Neural cell (in vitro differentiated cells): Measurements from ENCODE around the gene SLC6A9. TPM values are rescaled to one million over a fixed set of nuclear protein-coding genes. Genes with fewer than 3 reads are reported as not detected.

Experiments
- H2AFZ ChIP-seq: fragments of 200-600, 300-800 bp; sonication (generic), shearing (Covaris generic); 2 replicates; pipeline ENCODE4 v1.6.0; 2014; ENCODE audit warnings: low read depth, mild to moderate bottlenecking, antibody characterized with exemption, low read length, moderate library complexity
- H3F3A ChIP-seq: fragments of 200-600 bp; shearing (Covaris generic); 2 replicates; pipeline ENCODE4 v1.6.1; 2016; ENCODE audit warnings: mild to moderate bottlenecking, moderate library complexity, mixed read lengths, antibody characterized with exemption, low read length; ENCODE audit not compliant: insufficient read depth, poor library complexity, severe bottlenecking
- H3K27ac ChIP-seq: fragments of 200-600, 300-800 bp; sonication (generic), shearing (Covaris generic); 2 replicates; pipeline ENCODE4 v1.5.1; 2014; ENCODE audit warnings: mild to moderate bottlenecking, low read length, moderate library complexity
- H3K27me3 ChIP-seq: fragments of 300-800, 200-600 bp; sonication (generic), shearing (Covaris generic); 2 replicates; pipeline ENCODE4 v1.6.0; 2014; ENCODE audit warnings: mild to moderate bottlenecking, low read depth, low read length, moderate library complexity; ENCODE audit not compliant: insufficient read depth
- H3K36me3 ChIP-seq: fragments of 300-800, 200-600 bp; sonication (generic), shearing (Covaris generic); 2 replicates; pipeline ENCODE4 v1.5.1; 2014; ENCODE audit warnings: mild to moderate bottlenecking, antibody characterized with exemption, low read length, moderate library complexity; ENCODE audit not compliant: insufficient read depth
- H3K4me2 ChIP-seq: fragments of 300-800, 200-600 bp; sonication (generic), shearing (Covaris generic); 2 replicates; pipeline ENCODE4 v1.6.0; 2014; ENCODE audit warnings: mild to moderate bottlenecking, low read length
- H3K4me3 ChIP-seq: fragments of 300-800, 200-600 bp; sonication (generic), shearing (Covaris generic); 2 replicates; pipeline ENCODE4 v1.5.1; 2014; ENCODE audit warnings: mild to moderate bottlenecking, low read length, moderate library complexity
- H3K79me2 ChIP-seq: fragments of 200-600 bp; shearing (Covaris generic); replicated peaks from 2 replicates; pipeline ENCODE4 v1.6.0; 2014; ENCODE audit warnings: mild to moderate bottlenecking, low read length, moderate library complexity; ENCODE audit not compliant: insufficient read depth
- H3K9ac ChIP-seq: fragments of 300-800, 200-600 bp; sonication (generic), shearing (Covaris generic); 2 replicates; pipeline ENCODE4 v1.6.1; 2016; ENCODE audit warnings: mild to moderate bottlenecking, low read length, mixed read lengths
- H3K9me2 ChIP-seq: fragments of 200-600 bp; shearing (Covaris generic); 2 replicates; pipeline ENCODE4 v1.6.1; 2016; ENCODE audit warnings: mild to moderate bottlenecking, low read length, mixed read lengths; ENCODE audit not compliant: insufficient read depth
- H3K9me3 ChIP-seq: fragments of 200-600, 300-800 bp; sonication (generic), shearing (Covaris generic); 2 replicates; pipeline ENCODE4 v1.6.1; 2016; ENCODE audit warnings: mild to moderate bottlenecking, mixed run types, low read length, moderate library complexity, mixed read lengths
- H4K20me1 ChIP-seq: fragments of 200-600 bp; shearing (Covaris generic); 2 replicates; pipeline ENCODE4 v1.6.1; 2016; ENCODE audit warnings: mild to moderate bottlenecking, mixed run types; ENCODE audit not compliant: insufficient read depth
- CTCF ChIP-seq: fragments of 450-650 bp; IDR thresholded peaks from 2 replicates; pipeline ENCODE4 v1.5.1; 2014; ENCODE audit warnings: antibody characterized with exemption, mild to moderate bottlenecking, moderate library complexity; ENCODE audit not compliant: poor library complexity, severe bottlenecking
- EP300 ChIP-seq: fragments of 450-650 bp; conservative IDR thresholded peaks from 2 replicates; pipeline ENCODE4 v1.6.1; 2014; ENCODE audit warnings: antibody characterized with exemption, mild to moderate bottlenecking, moderate library complexity; ENCODE audit not compliant: poor library complexity, severe bottlenecking
- EZH2 ChIP-seq: fragments of 200-600, 300-800 bp; shearing (Covaris generic), sonication (generic); IDR thresholded peaks from 2 replicates; pipeline ENCODE4 v1.6.1; 2014; ENCODE audit warnings: antibody characterized with exemption, low read length, borderline replicate concordance, mild to moderate bottlenecking; ENCODE audit not compliant: insufficient read depth, poor library complexity, severe bottlenecking
- MXI1 ChIP-seq: fragments of 450-650 bp; conservative IDR thresholded peaks from 2 replicates; pipeline ENCODE4 v1.6.1; 2014; ENCODE audit warnings: antibody characterized with exemption, mild to moderate bottlenecking; ENCODE audit not compliant: poor library complexity, severe bottlenecking
- POLR2AphosphoS5 ChIP-seq: IDR thresholded peaks from 2 replicates; pipeline ENCODE4 v1.6.1; 2012
- RAD21 ChIP-seq: fragments of 450-650 bp; conservative IDR thresholded peaks from 2 replicates; pipeline ENCODE4 v1.6.1; 2014; ENCODE audit warnings: antibody characterized with exemption, mild to moderate bottlenecking, moderate library complexity
- REST ChIP-seq: IDR thresholded peaks from 2 replicates; pipeline ENCODE4 v1.6.1; 2012; ENCODE audit warnings: borderline replicate concordance
- SMC3 ChIP-seq: fragments of 450-650 bp; conservative IDR thresholded peaks from 2 replicates; pipeline ENCODE4 v1.6.1; 2014; ENCODE audit warnings: antibody characterized with exemption, mild to moderate bottlenecking, moderate library complexity; ENCODE audit not compliant: poor library complexity
- TAF1 ChIP-seq: IDR thresholded peaks from 2 replicates; pipeline ENCODE4 v1.6.1; 2012; ENCODE audit warnings: low read depth
- polyA plus RNA-seq: library from polyadenylated mRNA; depleted of rRNA; stranded (reverse); fragments of >200 nt; gene quantifications from 2 replicates; pipeline ENCODE4 v1.2.3, GENCODE V29; 2014

The SLC6A9 gene
- polyA plus RNA-seq, 1 donor from 2014 or later: 1.3 TPM

GRCh38 chr1:44057293-44057692 lies 26.0 kb upstream of the SLC6A9 start:
- TF ChIP-seq MXI1: no peak
- no peak overlapping the region for H3K4me3 ChIP-seq
- no peak overlapping the region for H3K4me2 ChIP-seq
- no peak overlapping the region for H3K9ac ChIP-seq
- H3F3A ChIP-seq: no peaks in the 10 kb centered on the region
- no peaks in the 10 kb centered on the region for H3K27me3 ChIP-seq
- no peaks in the 10 kb centered on the region for H3K9me2 ChIP-seq
- H2AFZ ChIP-seq: no peak overlapping the region
- H3K79me2 ChIP-seq: no peaks in the 10 kb centered on the region
- H4K20me1 ChIP-seq: no peaks in the 10 kb centered on the region
- no peak overlapping the region for H3K27ac ChIP-seq
- H3K9me3 ChIP-seq: no peaks in the 10 kb centered on the region
- no peaks in the 10 kb centered on the region for H3K36me3 ChIP-seq

GRCh38 chr1:44053394-44053793 lies 22.1 kb upstream of the SLC6A9 start:
- no peaks in the 10 kb centered on the region for H4K20me1 ChIP-seq
- H2AFZ ChIP-seq: no peak overlapping the region
- no peak overlapping the region for H3K4me2 ChIP-seq
- H3K9me2 ChIP-seq: no peaks in the 10 kb centered on the region
- H3K79me2 ChIP-seq: no peaks in the 10 kb centered on the region
- no peak overlapping the region for H3K9ac ChIP-seq
- no peak overlapping the region for H3K4me3 ChIP-seq
- no peaks in the 10 kb centered on the region for H3K36me3 ChIP-seq
- H3K27me3 ChIP-seq: no peaks in the 10 kb centered on the region
- no peaks in the 10 kb centered on the region for H3F3A ChIP-seq
- no peak for TF ChIP-seq TAF1
- no peak for TF ChIP-seq SMC3
- TF ChIP-seq CTCF: no peak
- no peak for TF ChIP-seq REST
- no peak for TF ChIP-seq MXI1
- TF ChIP-seq RAD21: no peak
- TF ChIP-seq EZH2: no peak
- TF ChIP-seq EP300: no peak
- TF ChIP-seq POLR2AphosphoS5: no peak
- H3K27ac ChIP-seq: no peak overlapping the region
- no peaks in the 10 kb centered on the region for H3K9me3 ChIP-seq

- Histone ChIP-seq H3K36me3 (no peaks in the 10 kb centered on the region), H3K4me3 (no peak overlapping the region), H3K79me2 (no peaks in the 10 kb centered on the region), H3F3A (no peaks in the 10 kb centered on the region), H2AFZ (no peak overlapping the region), H3K9me3 (no peaks in the 10 kb centered on the region), H3K9me2 (no peaks in the 10 kb centered on the region), H4K20me1 (no peaks in the 10 kb centered on the region), H3K9ac (no peak overlapping the region), H3K27ac (no peak overlapping the region), H3K27me3 (no peaks in the 10 kb centered on the region), H3K4me2 (no peak overlapping the region)
- no peak for TF ChIP-seq RAD21
- no peak for TF ChIP-seq CTCF
- no peak for TF ChIP-seq POLR2AphosphoS5
- TF ChIP-seq TAF1: no peak
- no peak for TF ChIP-seq REST
- no peak for TF ChIP-seq EZH2
- no peak for TF ChIP-seq EP300
- no peak for TF ChIP-seq MXI1
- no peak for TF ChIP-seq SMC3
These were observed 19.0 kb upstream of the SLC6A9 start for GRCh38 chr1:44050261-44050660.
